Raji (cell line): ENCODE data around the gene ZRANB3.

Experiments
- POLR2A ChIP-seq: IDR thresholded peaks from 2 replicates; pipeline ENCODE4 v1.6.1; 2011; ENCODE audit warnings: low read depth, low read length, control low read depth; ENCODE audit not compliant: insufficient read depth

ZRANB3 gene

GRCh38 chr2:135169900-135170753 lies 360.9 kb downstream of the ZRANB3 start:
- no peak for TF ChIP-seq POLR2A

- TF ChIP-seq POLR2A: no peak
These were observed 362.7 kb downstream of the ZRANB3 start for GRCh38 chr2:135168204-135168856.

GRCh38 chr2:135167273-135167672 lies 363.7 kb downstream of the ZRANB3 start:
- TF ChIP-seq POLR2A: no peak

- no peak for TF ChIP-seq POLR2A
These were observed 366.6 kb downstream of the ZRANB3 start for GRCh38 chr2:135164431-135164830.

GRCh38 chr2:135163901-135164300 lies 367.1 kb downstream of the ZRANB3 start:
- TF ChIP-seq POLR2A: no peak

GRCh38 chr2:135163306-135163705 lies 367.7 kb downstream of the ZRANB3 start:
- TF ChIP-seq POLR2A: no peak

- TF ChIP-seq POLR2A: no peak
These were observed 368.2 kb downstream of the ZRANB3 start for GRCh38 chr2:135162786-135163185.

GRCh38 chr2:135162377-135162776 lies 368.6 kb downstream of the ZRANB3 start:
- no peak for TF ChIP-seq POLR2A

- TF ChIP-seq POLR2A: no peak
These were observed 371.8 kb downstream of the ZRANB3 start for GRCh38 chr2:135159191-135159590.

GRCh38 chr2:135157856-135158255 lies 373.2 kb downstream of the ZRANB3 start:
- TF ChIP-seq POLR2A: no peak

GRCh38 chr2:135154962-135155361 lies 376.1 kb downstream of the ZRANB3 start:
- TF ChIP-seq POLR2A: no peak

- no peak for TF ChIP-seq POLR2A
These were observed 378.7 kb downstream of the ZRANB3 start for GRCh38 chr2:135152361-135152760.

- TF ChIP-seq POLR2A: no peak
These were observed 379.4 kb downstream of the ZRANB3 start for GRCh38 chr2:135151615-135152014.

- no peak for TF ChIP-seq POLR2A
These were observed 380.3 kb downstream of the ZRANB3 start for GRCh38 chr2:135150725-135151124.

- no peak for TF ChIP-seq POLR2A
These were observed 381.8 kb downstream of the ZRANB3 start for GRCh38 chr2:135149251-135149650.

GRCh38 chr2:135144343-135144742 lies 386.7 kb downstream of the ZRANB3 start:
- TF ChIP-seq POLR2A: no peak
